ENCODE data around the gene PIK3CG.

PIK3CG gene

DNA sequence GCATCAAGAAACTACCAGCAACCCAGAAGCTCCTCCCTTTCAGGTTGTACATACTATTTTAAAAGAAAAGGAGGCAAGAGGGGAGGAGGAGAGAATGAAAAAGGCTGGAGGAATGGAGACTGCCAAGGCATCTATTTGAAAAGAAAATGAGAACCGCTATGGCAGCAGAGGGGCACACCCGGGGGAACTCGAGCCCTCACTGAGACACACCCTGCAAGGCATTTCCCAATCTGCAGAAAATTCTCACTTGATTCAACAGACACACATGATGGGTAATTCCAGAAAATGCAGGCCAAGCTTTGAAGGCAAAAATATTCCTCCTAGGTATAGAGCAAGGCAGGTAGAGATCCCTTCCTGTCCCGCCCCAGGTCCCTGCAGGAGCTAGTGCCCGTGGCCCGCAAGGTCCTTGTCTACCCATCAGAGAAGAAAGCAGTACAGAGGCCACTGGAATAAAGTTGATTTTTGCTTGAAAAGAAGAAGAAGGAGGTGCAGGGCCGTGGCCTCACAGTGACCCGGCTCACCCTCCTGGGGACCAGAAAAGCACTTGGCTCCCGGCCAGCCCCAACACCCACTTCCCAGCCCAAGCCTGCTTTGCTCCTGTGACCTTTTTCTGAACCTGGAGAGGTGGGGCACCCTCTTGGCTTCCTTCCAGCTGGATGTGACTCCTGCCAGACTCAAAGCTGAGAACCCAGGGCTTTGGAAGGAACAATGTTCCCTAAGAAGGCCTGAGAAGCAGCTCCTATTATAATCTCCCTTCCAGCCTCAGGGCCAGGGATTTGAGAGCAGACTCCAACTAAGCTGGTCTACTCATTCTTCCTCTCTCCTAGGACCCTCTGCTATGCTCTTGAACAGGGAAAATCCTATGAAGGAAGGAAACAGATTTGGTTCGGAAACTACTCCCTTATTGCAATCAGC lies 6.2 kb upstream of the PIK3CG start:
- no peak for DNase-seq

DNA sequence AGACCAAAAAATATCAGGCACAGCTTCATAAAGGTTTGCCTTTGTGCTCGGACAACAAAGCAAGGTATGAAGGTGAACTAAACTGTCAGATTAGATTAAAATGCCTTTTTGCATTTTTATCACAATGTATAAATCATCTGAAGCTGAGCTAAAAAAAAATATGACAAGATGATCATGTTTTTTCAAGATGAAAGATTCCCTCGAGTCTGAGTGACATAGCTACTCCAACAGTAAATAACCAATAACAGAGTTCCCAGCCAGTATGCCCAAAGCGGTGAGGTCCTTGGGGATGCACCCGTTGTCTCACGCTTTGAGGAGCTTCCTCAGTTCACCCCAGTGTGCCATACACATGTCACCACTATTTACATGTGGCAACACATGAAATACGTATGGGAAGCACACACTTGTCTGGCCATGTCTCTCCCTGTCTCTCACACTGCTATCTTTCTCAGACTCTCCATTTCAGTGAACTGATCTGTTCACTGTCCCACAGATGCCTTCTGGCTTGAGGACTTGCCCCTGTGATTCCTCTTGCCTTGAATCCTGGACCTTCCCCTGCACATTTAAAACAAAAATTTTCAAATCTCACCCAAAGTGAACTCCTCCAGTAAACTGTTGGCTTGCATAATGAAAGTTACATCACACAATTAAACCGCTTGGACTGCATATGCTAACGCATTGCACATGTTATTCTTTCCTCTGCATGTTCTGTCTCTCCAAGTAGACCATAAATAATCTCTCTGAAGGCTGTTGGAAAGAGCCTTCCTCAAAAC lies 2.6 kb upstream of the PIK3CG start:
- DNase-seq = no peak

- no peak for DNase-seq
These were observed 1.6 kb upstream of the PIK3CG start for GRCh38 chr7:106863274-106863997.

DNA sequence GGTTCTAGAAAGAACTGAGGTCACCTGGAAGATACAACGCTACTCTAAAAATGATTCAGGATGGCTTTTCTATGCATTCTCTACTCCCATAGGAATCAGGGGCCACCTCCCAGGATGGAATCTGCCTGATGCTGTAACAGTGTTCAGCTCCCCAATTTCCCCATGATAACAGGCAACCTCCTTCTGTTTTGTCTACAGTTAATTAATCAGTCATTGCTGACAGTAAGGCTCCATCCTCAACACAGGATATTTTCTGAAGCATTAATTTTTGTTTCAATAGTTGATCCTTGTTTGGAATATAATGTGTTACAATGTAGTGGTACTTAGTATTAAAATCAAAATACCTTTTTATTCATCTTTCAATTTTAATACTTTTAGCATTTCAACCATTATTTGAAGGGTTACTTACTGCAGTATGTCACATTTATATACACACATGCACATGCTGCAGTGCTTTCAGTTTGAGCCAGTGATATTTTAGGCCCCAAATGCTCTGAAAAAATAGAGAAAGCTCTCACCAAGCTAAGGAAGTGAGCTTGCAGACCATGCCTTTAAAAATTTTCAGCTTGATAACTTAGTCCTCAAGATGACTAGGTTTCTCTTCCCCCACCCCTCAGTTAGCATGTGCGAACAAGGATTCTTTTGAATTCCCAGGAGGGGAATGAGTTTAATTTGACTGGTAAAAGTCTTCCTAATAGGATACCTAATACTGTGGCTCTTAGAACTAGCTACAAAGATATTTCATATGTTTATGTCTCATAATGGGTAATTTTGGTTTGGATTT lies 592 bp upstream of the PIK3CG start:
- no peak for DNase-seq

- DNase-seq = no peak
These were observed 1.5 kb downstream of the PIK3CG start for GRCh38 chr7:106866298-106867281.

DNA sequence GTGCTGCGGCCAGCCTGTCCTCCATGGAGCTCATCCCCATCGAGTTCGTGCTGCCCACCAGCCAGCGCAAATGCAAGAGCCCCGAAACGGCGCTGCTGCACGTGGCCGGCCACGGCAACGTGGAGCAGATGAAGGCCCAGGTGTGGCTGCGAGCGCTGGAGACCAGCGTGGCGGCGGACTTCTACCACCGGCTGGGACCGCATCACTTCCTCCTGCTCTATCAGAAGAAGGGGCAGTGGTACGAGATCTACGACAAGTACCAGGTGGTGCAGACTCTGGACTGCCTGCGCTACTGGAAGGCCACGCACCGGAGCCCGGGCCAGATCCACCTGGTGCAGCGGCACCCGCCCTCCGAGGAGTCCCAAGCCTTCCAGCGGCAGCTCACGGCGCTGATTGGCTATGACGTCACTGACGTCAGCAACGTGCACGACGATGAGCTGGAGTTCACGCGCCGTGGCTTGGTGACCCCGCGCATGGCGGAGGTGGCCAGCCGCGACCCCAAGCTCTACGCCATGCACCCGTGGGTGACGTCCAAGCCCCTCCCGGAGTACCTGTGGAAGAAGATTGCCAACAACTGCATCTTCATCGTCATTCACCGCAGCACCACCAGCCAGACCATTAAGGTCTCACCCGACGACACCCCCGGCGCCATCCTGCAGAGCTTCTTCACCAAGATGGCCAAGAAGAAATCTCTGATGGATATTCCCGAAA lies 2.7 kb downstream of the PIK3CG start:
- no peak for DNase-seq

- no peak for DNase-seq
These were observed 3.3 kb downstream of the PIK3CG start for GRCh38 chr7:106868364-106868763.

DNA sequence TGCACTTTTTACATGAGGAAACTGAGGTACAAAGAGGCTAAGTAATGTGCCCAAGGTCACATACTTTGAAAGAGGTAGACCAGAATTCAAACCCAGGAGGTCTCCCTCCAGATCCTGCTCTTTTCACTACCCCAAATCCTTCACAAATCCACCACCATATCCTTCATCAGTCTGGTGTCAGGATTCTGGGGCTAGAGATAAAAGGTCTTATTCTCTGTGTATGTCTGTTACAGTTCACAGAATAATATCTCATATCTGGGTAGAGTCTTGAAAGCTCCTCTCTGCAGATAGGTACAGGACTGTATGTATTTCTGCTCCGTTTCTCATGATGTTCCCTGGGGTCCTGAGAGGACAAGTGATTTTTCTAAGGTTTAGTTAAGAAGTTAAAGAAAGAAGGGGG lies 4.9 kb downstream of the PIK3CG start:
- DNase-seq = no peak

GRCh38 chr7:106870528-106870927 lies 5.4 kb downstream of the PIK3CG start:
- no peak for DNase-seq

- DNase-seq = no peak
These were observed 5.9 kb downstream of the PIK3CG start for GRCh38 chr7:106870983-106871410.

DNA sequence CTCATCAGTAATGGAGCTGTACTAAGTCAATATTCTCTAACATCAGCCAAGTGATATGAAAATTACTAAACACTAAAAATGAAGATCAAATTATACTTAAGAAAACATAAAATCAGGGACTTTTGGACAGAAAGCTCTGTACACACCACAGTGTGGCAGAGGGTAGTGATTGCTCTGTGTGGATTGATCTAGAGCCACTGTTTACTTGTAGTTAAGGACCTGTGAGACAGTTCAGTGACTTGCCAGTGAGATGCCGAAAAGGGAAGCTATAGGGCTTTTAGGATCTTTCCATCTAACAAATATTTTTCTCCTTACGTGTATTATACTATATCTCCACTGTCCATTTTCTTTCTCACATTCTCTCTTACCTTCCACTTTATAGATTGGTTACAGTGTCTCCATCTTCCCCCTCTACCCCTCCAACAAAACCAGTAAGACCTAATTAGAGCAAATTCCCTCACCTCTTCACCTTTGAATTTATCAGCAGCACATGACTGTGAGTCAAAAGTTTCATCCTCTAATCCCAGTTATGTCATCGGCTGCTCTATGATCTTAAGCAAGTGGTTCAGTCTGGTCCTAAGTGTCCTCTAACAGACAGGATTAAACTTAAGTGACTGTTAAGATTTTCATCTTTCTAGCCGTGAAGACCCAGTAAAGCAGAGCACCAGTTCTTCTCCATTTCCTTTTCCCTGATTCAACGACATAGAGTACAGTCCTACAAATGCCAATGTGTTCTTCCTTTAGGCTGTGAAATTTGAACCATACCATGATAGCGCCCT lies 6.9 kb downstream of the PIK3CG start:
- DNase-seq = no peak

GRCh38 chr7:106872763-106873162 lies 7.7 kb downstream of the PIK3CG start:
- no peak for DNase-seq

DNA sequence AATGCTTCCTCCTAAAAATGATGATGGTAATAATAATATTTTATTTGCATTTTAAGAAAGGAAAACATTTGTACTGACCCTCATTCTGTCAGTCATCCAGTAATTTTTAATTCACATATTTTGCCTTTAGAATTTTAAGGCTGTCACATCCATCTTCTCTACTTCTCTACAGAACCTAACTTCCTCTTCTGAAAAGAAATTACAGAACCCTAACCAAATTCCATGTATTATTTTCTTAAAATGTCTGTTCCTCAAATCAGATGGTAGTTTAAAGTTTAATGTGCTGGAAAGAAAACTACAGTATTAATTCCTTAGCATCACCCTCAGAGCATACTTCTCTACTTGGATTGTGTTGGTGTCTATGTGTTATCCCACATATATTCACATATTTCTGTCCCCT lies 9.0 kb downstream of the PIK3CG start:
- DNase-seq = no peak

DNA sequence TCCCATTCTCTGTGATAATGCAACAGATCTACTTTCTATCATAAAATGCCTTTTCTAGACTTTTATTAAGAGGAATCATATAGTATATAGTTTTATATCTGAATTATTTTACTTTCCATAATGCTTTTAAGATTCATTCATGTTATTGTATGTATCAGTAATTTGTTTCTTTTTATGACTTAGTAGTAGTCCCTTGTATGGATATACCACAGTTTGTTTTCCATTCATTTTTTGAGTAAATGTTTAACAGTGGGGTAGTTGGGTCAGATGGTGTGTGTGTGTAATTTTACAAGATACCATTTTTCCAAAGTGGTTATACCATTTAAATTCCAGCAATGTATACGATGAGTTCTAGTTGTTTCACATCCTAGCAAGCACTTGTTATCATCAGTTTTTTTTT lies 10.4 kb downstream of the PIK3CG start:
- no peak for DNase-seq

DNA sequence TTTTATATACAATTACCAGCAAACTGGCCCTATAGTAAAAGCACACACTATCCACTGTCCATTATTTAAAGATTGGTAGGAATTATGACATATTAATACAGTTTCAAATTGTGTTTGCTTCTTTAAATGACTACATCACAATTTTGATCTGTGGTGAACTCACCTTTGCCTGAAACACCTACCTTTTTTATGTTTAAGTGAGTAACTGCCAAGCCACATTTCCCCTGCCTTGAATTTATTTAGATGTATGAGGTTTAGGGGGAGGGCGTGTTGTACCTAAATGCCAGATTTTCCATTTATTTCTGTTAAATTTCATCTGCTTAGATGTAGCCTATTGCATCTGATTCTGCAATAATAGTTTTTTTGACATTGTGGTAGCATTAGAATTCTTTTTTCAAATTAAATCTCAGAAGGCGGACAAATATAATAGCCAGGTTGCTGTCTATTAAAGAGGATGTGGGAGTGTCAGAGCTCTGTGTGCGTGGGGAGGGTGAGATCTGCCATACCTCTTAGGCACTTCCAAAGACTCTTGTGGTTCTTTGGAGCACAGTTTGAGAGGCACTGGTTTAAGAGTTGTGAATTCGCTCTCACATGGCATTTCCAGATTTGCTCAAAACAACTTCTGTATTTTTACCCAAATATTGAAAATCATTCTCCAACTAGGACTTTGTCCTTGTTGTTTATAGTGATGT lies 13.8 kb downstream of the PIK3CG start:
- DNase-seq = no peak

DNA sequence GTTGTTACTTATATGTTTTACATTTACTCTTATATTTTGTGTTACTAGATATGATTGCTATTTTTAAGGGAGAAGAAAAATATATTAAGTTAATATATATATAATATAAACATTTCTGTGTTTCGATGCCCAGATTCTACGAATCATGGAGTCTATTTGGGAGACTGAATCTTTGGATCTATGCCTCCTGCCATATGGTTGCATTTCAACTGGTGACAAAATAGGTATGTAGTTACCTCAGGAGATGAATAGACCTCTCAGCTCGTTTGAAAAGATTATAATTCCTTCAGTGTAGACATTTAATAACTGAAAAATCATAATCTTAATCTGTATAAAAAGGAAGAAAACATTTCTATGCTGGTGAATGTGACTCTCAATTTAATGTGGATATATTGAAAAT lies 16.9 kb downstream of the PIK3CG start:
- no peak for DNase-seq

DNA sequence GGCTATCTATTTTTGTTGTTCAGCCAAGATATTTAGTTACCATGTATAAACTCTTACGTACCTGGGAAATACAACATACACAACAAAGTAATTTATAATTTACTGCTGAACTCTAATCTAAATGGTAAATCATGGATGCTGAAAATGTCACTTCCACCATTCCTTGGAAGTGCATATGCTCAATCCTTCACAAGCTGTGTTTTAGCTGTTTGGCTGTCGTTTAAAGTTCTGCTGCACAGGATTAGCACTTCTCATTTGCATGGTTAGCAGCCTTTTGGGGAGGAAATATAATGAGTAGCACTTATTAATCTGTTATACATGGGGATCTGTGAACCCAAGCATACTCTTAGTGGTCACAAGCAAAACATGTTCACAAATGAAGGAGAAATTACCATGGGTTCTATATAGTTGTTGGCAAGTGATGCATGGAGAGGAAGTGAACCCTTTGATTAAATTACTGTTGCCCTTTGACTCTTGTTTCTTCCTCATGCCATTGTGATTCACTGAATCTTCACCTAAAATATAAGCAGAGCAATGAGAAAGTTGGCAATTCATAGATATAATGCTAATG lies 18.5 kb downstream of the PIK3CG start:
- no peak for DNase-seq

DNA sequence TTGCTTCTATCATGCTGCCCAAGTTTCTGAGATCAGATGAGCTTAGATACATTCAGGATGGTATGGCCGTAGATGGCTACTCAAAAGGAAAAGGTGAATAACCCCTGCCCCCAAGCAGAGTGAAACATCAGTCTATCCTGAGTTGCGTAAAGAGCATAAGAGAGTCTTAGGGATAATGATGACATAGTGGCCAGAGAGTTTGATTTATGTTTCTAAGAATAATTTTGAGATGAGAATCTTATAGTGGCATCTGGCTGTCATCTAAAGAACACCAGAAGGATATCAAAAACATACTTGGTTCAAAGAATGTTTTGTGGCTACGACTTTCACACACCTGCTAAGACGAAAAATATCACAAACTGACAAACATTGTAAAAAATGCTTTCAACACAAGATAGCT lies 20.6 kb downstream of the PIK3CG start:
- DNase-seq = no peak

GRCh38 chr7:106887421-106887820 lies 22.3 kb downstream of the PIK3CG start:
- no peak for DNase-seq

Measured in NCI-H226 (cell line).